Measurements from ENCODE around the gene BAIAP2. TPM values are rescaled to one million over a fixed set of nuclear protein-coding genes. Genes with fewer than 3 reads are reported as not detected.

The BAIAP2 gene
- polyA plus RNA-seq, 2 of the 4 experiments (the other 2 are of a cell fraction) = 7.1 to 27.5 TPM

DNA sequence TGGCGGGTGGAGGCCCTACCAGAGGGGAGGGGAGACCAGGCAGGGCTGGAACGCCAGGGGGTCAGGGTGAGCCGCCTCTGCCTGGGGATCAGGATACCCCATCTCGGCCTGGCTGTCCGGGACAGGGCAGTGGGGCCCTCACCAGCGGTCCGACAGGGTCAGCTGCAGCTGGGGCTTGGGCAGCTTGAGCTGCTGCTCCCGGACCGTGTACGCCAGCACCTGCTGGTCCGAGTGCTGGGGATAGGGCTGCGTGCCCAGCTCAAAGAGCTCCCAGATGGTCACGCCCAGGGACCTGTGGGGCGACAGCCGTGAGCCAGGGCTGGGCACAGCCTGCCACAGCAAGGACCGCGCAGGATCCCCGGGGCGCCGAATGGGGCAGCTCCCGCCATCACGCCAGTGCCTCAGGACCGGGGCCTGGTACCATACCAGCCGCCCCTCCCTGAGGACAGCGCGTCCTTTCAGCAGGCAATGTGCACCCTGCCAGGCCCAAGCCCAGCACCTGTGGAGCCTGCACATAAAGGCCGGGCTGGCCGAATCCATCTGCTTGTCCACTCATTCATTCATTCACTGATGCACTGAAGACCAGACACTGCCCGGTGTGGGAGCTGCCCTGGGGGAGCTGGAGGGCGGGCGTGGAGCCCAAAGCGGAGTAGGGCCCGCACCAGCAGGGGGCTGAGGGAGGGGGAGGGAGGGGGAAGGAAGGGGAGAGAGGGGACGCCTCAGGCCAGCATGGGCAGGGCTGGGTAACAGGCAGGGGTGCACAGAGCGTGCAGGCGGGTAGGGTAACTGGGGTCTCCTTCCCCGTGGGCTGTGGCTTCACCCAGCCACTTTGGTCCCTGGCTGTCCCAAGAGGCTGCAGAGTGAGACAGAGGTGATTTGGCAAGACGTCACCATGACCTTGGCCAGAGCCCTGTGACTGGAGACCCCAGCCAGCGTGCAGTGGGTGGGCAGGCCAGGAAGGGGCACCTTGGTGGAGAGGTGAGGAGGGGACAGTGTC lies 88.4 kb downstream of the BAIAP2 start:
- no peak for FAIRE-seq
- ATAC-seq = no peak
- ChIA-PET CTCF (interaction anchor here (0.5 to 1.4 kb wide), 7 partner anchors 12 to 507 kb away, joined by 3 to 5 read pairs (median 4); no protein-coding TSS in a partner anchor), POLR2A (no interaction called here)
- DNase-seq (ENCODE audit: low read depth in 1 of 2, low spot score in 1 of 2) = no peak
- TF ChIP-seq ZSCAN20 (CRISPR knock-in tag; IDR thresholded peaks at IDR 0.05) (no peak), CHD2 (IDR thresholded peaks at IDR 0.05; ENCODE audit: low read length, partially characterized antibody) (no peak), CBX8 (IDR thresholded peaks at IDR 0.05) (no peak), NPAS2 (CRISPR knock-in tag; IDR thresholded peaks at IDR 0.05; ENCODE audit: borderline replicate concordance) (no peak), NR3C1 (IDR thresholded peaks at IDR 0.05) (no peak), HOXA7 (CRISPR knock-in tag; IDR thresholded peaks at IDR 0.05) (no peak), ZC3H11A (IDR thresholded peaks at IDR 0.05) (no peak)
- TF ChIP-seq, protein P1, sequence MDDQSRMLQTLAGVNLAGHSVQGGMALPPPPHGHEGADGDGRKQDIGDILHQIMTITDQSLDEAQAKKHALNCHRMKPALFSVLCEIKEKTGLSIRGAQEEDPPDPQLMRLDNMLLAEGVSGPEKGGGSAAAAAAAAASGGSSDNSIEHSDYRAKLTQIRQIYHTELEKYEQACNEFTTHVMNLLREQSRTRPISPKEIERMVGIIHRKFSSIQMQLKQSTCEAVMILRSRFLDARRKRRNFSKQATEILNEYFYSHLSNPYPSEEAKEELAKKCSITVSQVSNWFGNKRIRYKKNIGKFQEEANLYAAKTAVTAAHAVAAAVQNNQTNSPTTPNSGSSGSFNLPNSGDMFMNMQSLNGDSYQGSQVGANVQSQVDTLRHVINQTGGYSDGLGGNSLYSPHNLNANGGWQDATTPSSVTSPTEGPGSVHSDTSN (IDR thresholded peaks at IDR 0.05) = no peak
- Histone ChIP-seq H3K9me3 (no peaks in the 10 kb centered on the region), H3K4me3 (no peak overlapping the region), H3K27ac (no peak overlapping the region), H3K4me1 (peaks cover 17% of the 10 kb centered on the region), H3K4me2 (no peak overlapping the region)
- WGBS (ENCODE audit: missing lambda C conversion rate) = 80% methylated on average over 32 of the region's 39 CpGs

DNA sequence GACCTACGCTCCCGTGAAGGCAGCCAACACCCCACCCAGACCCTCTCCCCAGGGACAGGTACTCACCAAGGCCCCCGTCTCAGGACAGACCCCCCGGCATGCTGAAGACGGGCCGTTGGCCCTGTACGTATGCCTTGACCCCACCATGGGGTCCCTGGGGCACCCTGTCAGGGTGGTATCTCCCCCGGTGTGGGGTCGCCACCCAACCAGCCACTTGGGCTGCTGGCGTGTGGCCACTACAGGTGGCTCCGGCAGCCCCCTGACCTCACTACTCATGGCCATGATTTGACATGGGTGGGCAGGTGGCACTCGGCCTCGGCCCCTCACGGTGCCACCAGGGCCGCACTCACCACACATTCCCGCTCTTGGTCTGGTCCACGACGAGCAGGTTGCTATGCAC lies 89.4 kb downstream of the BAIAP2 start:
- no peak overlapping the region for H3K27ac ChIP-seq
- peaks cover 10% of the 10 kb centered on the region for H3K4me1 ChIP-seq
- POLR2A ChIA-PET = interaction anchor here (1.2 kb wide), 1 partner anchor 115 kb away, joined by 3 read pairs; the partner anchor contains the start of genes NDUFAF8 and TEPSIN
- no peak overlapping the region for H3K4me3 ChIP-seq
- no peak for ATAC-seq
- H3K4me2 ChIP-seq = no peak overlapping the region
- FAIRE-seq = no peak
- WGBS (ENCODE audit: missing lambda C conversion rate) = 90% methylated on average over 6 of the region's 18 CpGs
- H3K9me3 ChIP-seq = no peaks in the 10 kb centered on the region
- CTCF ChIA-PET = interaction anchor here (1.4 kb wide), 1 partner anchor 18 kb away, joined by 6 read pairs; no protein-coding TSS in a partner anchor
- no peak for DNase-seq (ENCODE audit: low read depth in 1 of 2, low spot score in 1 of 2)
- TF ChIP-seq, protein P1 (IDR thresholded peaks at IDR 0.05) = no peak
- TF ChIP-seq RFX5 (IDR thresholded peaks at IDR 0.05) (no peak), CEBPB (IDR thresholded peaks at IDR 0.05) (no peak), MAFK (IDR thresholded peaks at IDR 0.05; ENCODE audit: partially characterized antibody) (no peak), FOSL2 (IDR thresholded peaks at IDR 0.05) (no peak), FOSL2 (CRISPR knock-in tag; IDR thresholded peaks at IDR 0.05) (no peak), RARB (CRISPR knock-in tag; IDR thresholded peaks at IDR 0.05) (no peak), BHLHE40 (IDR thresholded peaks at IDR 0.05; ENCODE audit: low read depth, low read length) (no peak), ZFP36 (IDR thresholded peaks at IDR 0.05; ENCODE audit: borderline replicate concordance, partially characterized antibody) (no peak), PHF8 (IDR thresholded peaks at IDR 0.05; ENCODE audit: borderline replicate concordance, low read depth) (no peak), NR3C1 (IDR thresholded peaks at IDR 0.05) (no peak), HEYL (CRISPR knock-in tag; IDR thresholded peaks at IDR 0.05) (no peak)
- TF ChIP-seq, protein P2, sequence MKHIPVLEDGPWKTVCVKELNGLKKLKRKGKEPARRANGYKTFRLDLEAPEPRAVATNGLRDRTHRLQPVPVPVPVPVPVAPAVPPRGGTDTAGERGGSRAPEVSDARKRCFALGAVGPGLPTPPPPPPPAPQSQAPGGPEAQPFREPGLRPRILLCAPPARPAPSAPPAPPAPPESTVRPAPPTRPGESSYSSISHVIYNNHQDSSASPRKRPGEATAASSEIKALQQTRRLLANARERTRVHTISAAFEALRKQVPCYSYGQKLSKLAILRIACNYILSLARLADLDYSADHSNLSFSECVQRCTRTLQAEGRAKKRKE (CRISPR knock-in tag; IDR thresholded peaks at IDR 0.05; ENCODE audit: low read depth) = no peak
- TF ChIP-seq, protein P3, sequence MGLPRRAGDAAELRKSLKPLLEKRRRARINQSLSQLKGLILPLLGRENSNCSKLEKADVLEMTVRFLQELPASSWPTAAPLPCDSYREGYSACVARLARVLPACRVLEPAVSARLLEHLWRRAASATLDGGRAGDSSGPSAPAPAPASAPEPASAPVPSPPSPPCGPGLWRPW (IDR thresholded peaks at IDR 0.05) = no peak
- TF ChIP-seq, protein P4, sequence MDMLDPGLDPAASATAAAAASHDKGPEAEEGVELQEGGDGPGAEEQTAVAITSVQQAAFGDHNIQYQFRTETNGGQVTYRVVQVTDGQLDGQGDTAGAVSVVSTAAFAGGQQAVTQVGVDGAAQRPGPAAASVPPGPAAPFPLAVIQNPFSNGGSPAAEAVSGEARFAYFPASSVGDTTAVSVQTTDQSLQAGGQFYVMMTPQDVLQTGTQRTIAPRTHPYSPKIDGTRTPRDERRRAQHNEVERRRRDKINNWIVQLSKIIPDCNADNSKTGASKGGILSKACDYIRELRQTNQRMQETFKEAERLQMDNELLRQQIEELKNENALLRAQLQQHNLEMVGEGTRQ (IDR thresholded peaks at IDR 0.05) = no peak

Measured in A549 (cell line).